ENCODE measurements around the gene EEF1A2.
"Not testable (repeated sequence)": the region's sequence is repeated elsewhere in the genome, so short reads cannot be mapped to it uniquely, and the experiment has no call there.

EEF1A2 gene

GRCh38 chr20:63484236-63484635 is 14.6 kb downstream of the EEF1A2 start:
- DNase-seq, result no peak

GRCh38 chr20:63483834-63484233 is 15.0 kb downstream of the EEF1A2 start:
- no peak for DNase-seq

- DNase-seq, result no peak
These were observed 16.8 kb downstream of the EEF1A2 start for GRCh38 chr20:63482021-63482587.

- DNase-seq, result no peak
These were observed 17.4 kb downstream of the EEF1A2 start for GRCh38 chr20:63481503-63481902.

- not testable (repeated sequence) for DNase-seq
These were observed 19.0 kb downstream of the EEF1A2 start for GRCh38 chr20:63479695-63480419.

- DNase-seq, result no peak
These were observed 20.3 kb downstream of the EEF1A2 start for GRCh38 chr20:63478346-63479302.

- no peak for DNase-seq
These were observed 20.9 kb downstream of the EEF1A2 start for GRCh38 chr20:63477944-63478343.

- DNase-seq, result no peak
These were observed 21.7 kb downstream of the EEF1A2 start for GRCh38 chr20:63477061-63477616.

- no peak for DNase-seq
These were observed 23.7 kb downstream of the EEF1A2 start for GRCh38 chr20:63475209-63475608.

GRCh38 chr20:63473555-63474449 is 25.1 kb downstream of the EEF1A2 start:
- no peak for DNase-seq

GRCh38 chr20:63472862-63473390 is 26.0 kb downstream of the EEF1A2 start:
- DNase-seq, result no peak

GRCh38 chr20:63471981-63472831 is 26.7 kb downstream of the EEF1A2 start, which contains the start of gene KCNQ2:
Gene KCNQ2, minus strand, starts transcription at chr20:63472655. Its CDS starts 192 bp downstream, at chr20:63472463.
- no peak for DNase-seq

GRCh38 chr20:63471717-63471980 is 27.2 kb downstream of the EEF1A2 start:
- no peak for DNase-seq

- no peak for DNase-seq
These were observed 27.7 kb downstream of the EEF1A2 start for GRCh38 chr20:63471002-63471716.

GRCh38 chr20:63470410-63470809 is 28.5 kb downstream of the EEF1A2 start:
- DNase-seq, result no peak

- no peak for DNase-seq
These were observed 29.2 kb downstream of the EEF1A2 start for GRCh38 chr20:63469713-63470101.

- DNase-seq, result no peak
These were observed 29.7 kb downstream of the EEF1A2 start for GRCh38 chr20:63469019-63469712.

GRCh38 chr20:63468421-63468820 is 30.5 kb downstream of the EEF1A2 start:
- DNase-seq, result no peak

GRCh38 chr20:63467294-63468083 is 31.4 kb downstream of the EEF1A2 start:
- DNase-seq, result no peak
